ENCODE data around the gene WNT16.
"Not testable (repeated sequence)": the region's sequence is repeated elsewhere in the genome, so short reads cannot be mapped to it uniquely, and the experiment has no call there.

The WNT16 gene

GRCh38 chr7:121300685-121301420, 27.9 kb upstream of the WNT16 start:
- no peak for DNase-seq
- peaks cover 6 to 24% of the 10 kb centered on the region in 2 donors for H3K36me3 Mint-ChIP-seq

DNA sequence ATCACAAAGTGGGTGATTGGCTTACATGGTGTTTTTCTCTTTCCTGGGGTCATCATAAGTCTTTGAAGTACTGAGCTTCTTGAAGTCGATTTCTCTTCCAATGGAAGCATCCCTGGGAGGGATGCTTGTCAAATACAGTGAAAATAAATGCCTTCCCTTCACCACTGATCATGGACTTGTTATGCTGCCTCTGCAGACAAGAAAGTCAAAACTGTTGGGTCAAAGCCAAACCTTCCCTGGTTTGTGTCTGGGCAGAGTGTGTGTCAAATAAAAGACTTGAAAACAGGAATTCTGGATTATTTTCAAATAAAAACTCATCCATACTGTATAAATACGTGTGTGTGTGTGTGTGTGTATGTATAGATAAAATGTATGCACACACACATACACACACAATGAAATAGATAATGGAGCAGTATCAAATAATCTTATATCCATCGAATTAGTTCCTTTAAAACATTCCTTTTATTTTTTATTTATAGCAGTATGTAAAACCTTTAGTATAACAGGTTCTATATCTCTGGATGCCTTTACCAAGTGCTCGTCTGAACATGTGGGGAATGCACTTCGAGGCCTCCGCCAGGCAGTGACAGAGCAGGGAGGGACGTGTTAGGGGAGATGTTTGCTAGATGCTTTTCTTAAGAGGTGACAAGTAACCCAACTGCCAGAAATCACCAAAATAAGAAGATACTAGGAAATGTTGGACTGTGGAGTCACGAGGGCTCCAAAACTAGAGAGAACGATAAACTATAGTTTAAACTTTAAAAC, 27.2 kb upstream of the WNT16 start:
- Mint-ChIP-seq H3K4me3 (peak overlapping the region in 1 of 2 donors; percentile 31), H3K27me3 (no peaks in the 10 kb centered on the region), H3K9me3 (peaks cover 0 to 6% of the 10 kb centered on the region in 2 donors), H3K27ac (peak overlapping the region; percentile 79), H3K36me3 (peaks cover 11 to 29% of the 10 kb centered on the region in 2 donors), H3K4me1 (peaks cover 16 to 26% of the 10 kb centered on the region in 2 donors)
- no peak for ATAC-seq (replicated peaks)
- DNase-seq, result no peak

More at GRCh38 chr7:121300685-121301420, 27.9 kb upstream of the WNT16 start:
- no peak overlapping the region for H3K27ac Mint-ChIP-seq
- no peak for ATAC-seq (replicated peaks)
- no peak overlapping the region for H3K4me3 Mint-ChIP-seq
- H3K9me3 Mint-ChIP-seq, result peaks cover 0 to 6% of the 10 kb centered on the region in 2 donors
- H3K4me1 Mint-ChIP-seq, result peaks cover 12 to 19% of the 10 kb centered on the region in 2 donors
- H3K27me3 Mint-ChIP-seq, result no peaks in the 10 kb centered on the region

DNA sequence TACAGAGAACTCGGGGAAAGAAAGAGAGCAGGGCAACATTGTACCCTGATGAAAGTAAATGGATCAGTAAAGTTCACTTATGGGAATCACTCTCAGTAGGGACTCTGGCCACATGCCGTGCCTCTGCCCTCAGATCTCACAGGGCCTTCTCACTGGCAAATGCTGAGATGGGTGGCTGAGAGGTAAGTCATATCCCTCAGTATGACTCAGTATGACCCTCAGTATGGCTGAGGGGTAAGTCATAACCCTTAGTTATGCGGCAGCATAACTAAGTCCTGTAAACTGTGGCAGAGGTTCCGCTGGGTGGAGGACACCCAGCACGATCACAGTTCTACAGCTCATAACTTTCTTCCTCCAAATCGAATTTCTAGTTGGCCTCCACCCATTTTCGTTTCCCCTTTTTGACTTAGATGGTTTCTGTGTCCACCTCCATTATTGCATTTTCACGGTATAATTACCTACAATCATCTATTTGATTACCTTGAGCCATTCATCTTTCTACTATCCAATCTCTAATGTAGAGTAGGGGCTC, 26.5 kb upstream of the WNT16 start:
- peaks cover 12 to 34% of the 10 kb centered on the region in 2 donors for H3K36me3 Mint-ChIP-seq
- H3K4me1 Mint-ChIP-seq, result peaks cover 16 to 33% of the 10 kb centered on the region in 2 donors
- H3K27ac Mint-ChIP-seq, result peak overlapping the region; percentile 79
- ATAC-seq (replicated peaks) (peak; percentile 93 to 96), DNase-seq (peak; percentile 19)
- peaks cover 0 to 6% of the 10 kb centered on the region in 2 donors for H3K9me3 Mint-ChIP-seq
- no peak overlapping the region for H3K4me3 Mint-ChIP-seq
- no peaks in the 10 kb centered on the region for H3K27me3 Mint-ChIP-seq

DNA sequence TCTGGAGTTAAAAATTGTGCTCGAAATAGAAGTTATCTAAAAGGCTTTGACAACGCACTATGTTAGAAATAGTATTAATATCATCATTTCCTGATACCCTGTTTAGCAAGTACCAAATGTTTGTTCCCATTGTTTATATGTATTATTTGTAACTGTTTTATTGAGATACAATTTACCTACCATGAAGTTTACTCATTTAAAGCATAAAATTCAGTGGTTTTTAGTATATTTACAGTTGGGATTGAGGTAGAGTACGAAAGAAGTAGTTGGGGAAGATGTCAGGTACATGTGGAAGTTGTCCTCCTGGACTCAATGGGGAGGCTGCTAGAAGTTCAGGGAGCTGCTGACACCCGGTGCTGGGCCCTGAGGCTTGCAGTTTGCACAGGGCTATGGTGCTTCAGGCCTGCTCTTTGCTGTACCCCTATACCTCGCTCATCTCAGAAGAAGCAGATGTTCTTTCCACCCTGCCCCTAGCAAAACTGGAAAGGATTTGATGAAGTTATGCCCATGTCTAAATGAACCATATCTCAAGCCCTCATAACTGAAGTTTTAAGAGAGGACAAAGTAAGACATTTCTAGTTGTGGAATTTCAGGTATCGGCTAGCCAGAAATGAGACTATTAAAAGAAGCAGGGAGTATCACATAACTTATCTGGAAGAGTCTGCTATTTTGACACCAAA, 25.2 kb upstream of the WNT16 start:
- H3K4me1 Mint-ChIP-seq, result peaks cover 17 to 34% of the 10 kb centered on the region in 2 donors

DNA sequence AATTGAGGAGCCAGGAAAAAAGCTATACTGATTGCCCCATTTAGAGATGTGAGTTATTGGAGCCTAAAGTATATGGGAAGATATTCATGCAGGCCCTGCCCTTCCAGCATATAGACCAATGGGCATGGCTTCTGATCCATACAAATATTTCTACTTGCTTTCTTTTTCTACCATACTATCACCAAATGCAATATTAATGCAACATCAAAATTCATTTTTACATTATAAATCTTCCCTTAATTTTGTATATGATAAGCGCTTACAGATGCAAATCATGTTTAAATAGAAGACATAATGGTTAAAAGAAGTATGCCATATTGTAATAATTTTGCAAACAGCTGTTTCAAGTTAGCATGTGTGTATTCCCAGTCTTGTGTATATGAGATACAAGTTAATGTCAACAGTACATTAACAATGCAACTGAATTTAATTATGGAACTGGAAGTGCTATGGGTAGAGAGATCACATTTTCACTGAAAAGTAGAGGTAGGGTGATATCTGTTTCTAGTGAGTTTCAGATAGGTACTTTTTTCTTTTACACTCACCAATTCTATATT, 24.6 kb upstream of the WNT16 start:
- H3K27me3 Mint-ChIP-seq, result no peaks in the 10 kb centered on the region
- H3K4me1 Mint-ChIP-seq, result peaks cover 17 to 34% of the 10 kb centered on the region in 2 donors
- H3K36me3 Mint-ChIP-seq, result peaks cover 19 to 47% of the 10 kb centered on the region in 2 donors
- no peak overlapping the region for H3K4me3 Mint-ChIP-seq
- DNase-seq (no peak), ATAC-seq (replicated peaks) (no peak)
- peaks cover 0 to 6% of the 10 kb centered on the region in 2 donors for H3K9me3 Mint-ChIP-seq
- no peak overlapping the region for H3K27ac Mint-ChIP-seq

More for the DNA sequence above, 25.2 kb upstream of the WNT16 start:
- DNase-seq (no peak), ATAC-seq (replicated peaks) (no peak)
- Mint-ChIP-seq H3K27me3 (no peaks in the 10 kb centered on the region), H3K36me3 (peaks cover 15 to 41% of the 10 kb centered on the region in 2 donors), H3K9me3 (peaks cover 0 to 6% of the 10 kb centered on the region in 2 donors), H3K27ac (no peak overlapping the region), H3K4me3 (no peak overlapping the region)

- peaks cover 20 to 54% of the 10 kb centered on the region in 2 donors for H3K36me3 Mint-ChIP-seq
- H3K27me3 Mint-ChIP-seq, result no peaks in the 10 kb centered on the region
- no peak overlapping the region for H3K4me3 Mint-ChIP-seq
- H3K4me1 Mint-ChIP-seq, result peaks cover 17 to 34% of the 10 kb centered on the region in 2 donors
- peaks cover 4 to 6% of the 10 kb centered on the region in 2 donors for H3K9me3 Mint-ChIP-seq
- ATAC-seq (replicated peaks) (no peak), DNase-seq (no peak)
- no peak overlapping the region for H3K27ac Mint-ChIP-seq
Measured at GRCh38 chr7:121305109-121305508, 23.7 kb upstream of the WNT16 start.

GRCh38 chr7:121306565-121306964, 22.2 kb upstream of the WNT16 start:
- Mint-ChIP-seq H3K36me3 (peaks cover 28 to 62% of the 10 kb centered on the region in 2 donors), H3K27ac (no peak overlapping the region), H3K4me1 (peaks cover 15 to 30% of the 10 kb centered on the region in 2 donors), H3K9me3 (peaks cover 9 to 13% of the 10 kb centered on the region in 2 donors), H3K4me3 (no peak overlapping the region), H3K27me3 (no peaks in the 10 kb centered on the region)
- ATAC-seq (replicated peaks), result no peak
- no peak for DNase-seq

DNA sequence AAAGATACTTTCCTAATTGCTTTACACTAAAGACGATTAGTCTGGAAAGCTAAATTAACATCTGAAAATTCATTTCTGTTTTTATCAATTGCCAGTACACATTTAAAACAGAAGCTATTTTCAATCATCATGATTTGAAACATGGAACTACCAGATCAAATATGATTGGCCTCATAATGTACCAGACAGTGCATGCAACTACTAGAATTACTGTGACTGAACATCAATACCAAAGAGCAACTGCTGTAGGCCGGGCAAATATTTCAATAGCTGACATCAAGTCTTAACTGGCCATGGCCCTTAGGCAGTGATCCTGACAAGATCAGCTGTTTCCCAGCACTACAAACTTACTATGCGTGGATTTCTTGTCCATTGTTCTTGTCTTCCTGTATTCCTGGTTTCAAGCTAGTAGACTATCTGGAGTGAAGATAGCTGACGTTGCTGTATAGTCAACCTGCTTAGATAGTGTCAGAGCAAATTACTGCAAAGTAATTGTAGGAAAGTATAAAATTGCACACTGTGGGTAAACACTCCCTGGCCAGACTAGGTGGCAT, 21.7 kb upstream of the WNT16 start:
- H3K4me1 Mint-ChIP-seq, result peaks cover 12 to 24% of the 10 kb centered on the region in 2 donors

DNA sequence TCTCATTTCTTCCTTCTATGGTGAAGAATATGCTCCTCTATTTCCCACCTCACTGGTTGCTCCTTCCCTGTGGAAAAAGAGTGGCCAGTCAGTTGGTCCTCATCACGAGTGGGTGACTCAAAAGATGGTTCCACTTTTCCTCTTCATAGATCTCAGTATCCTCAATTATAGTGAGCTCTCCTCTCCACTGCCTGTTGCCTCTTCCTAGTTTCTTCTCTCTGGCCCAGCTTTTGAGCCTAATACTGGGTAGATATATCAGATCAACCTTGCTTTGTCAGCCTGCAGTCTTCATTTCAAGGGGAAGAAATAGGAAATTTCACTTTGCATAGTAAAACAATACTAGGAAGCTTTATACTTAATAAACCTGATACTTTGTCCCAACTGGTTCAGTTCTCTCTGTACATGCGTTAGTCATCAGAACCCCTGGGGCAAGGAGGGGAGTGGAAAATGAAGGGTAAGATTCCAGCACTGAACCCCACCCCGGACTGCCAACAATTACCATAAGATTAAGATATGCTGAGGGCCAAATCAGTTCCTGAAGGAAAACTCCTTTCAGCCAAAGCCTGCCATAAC, 15.5 kb upstream of the WNT16 start:
- Mint-ChIP-seq H3K36me3 (peaks cover 30 to 50% of the 10 kb centered on the region in 2 donors), H3K4me3 (peak overlapping the region; percentile 2 to 56), H3K9me3 (peaks cover 11 to 13% of the 10 kb centered on the region in 2 donors), H3K4me1 (peaks cover 26 to 35% of the 10 kb centered on the region in 2 donors), H3K27ac (peak overlapping the region; percentile 81), H3K27me3 (no peaks in the 10 kb centered on the region)
- ATAC-seq (replicated peaks) (peak; percentile 34 to 52), DNase-seq (no peak)

More for the DNA sequence above, 21.7 kb upstream of the WNT16 start:
- no peaks in the 10 kb centered on the region for H3K27me3 Mint-ChIP-seq
- no peak overlapping the region for H3K27ac Mint-ChIP-seq
- no peak overlapping the region for H3K4me3 Mint-ChIP-seq
- DNase-seq (no peak), ATAC-seq (replicated peaks) (peak in 1 of 2 donors; percentile 28)
- peaks cover 28 to 59% of the 10 kb centered on the region in 2 donors for H3K36me3 Mint-ChIP-seq
- peaks cover 9 to 13% of the 10 kb centered on the region in 2 donors for H3K9me3 Mint-ChIP-seq

GRCh38 chr7:121313793-121314676, 14.8 kb upstream of the WNT16 start:
- Mint-ChIP-seq H3K27me3 (no peaks in the 10 kb centered on the region), H3K4me1 (peaks cover 28 to 39% of the 10 kb centered on the region in 2 donors), H3K36me3 (peaks cover 26 to 45% of the 10 kb centered on the region in 2 donors), H3K27ac (peak overlapping the region; percentile 48), H3K4me3 (peak overlapping the region in 1 of 2 donors; percentile 56), H3K9me3 (peaks cover 11 to 13% of the 10 kb centered on the region in 2 donors)
- DNase-seq, result no peak
- ATAC-seq (replicated peaks), result peak; percentile 61 to 72

GRCh38 chr7:121315170-121315569, 13.6 kb upstream of the WNT16 start:
- not testable (repeated sequence) for DNase-seq; H3K27ac Mint-ChIP-seq; H3K27me3 Mint-ChIP-seq; ATAC-seq (replicated peaks); H3K4me3 Mint-ChIP-seq
- Mint-ChIP-seq H3K9me3 (peaks cover 8 to 11% of the 10 kb centered on the region in 2 donors), H3K4me1 (peaks cover 28 to 42% of the 10 kb centered on the region in 2 donors), H3K36me3 (peaks cover 23 to 36% of the 10 kb centered on the region in 2 donors)

DNA sequence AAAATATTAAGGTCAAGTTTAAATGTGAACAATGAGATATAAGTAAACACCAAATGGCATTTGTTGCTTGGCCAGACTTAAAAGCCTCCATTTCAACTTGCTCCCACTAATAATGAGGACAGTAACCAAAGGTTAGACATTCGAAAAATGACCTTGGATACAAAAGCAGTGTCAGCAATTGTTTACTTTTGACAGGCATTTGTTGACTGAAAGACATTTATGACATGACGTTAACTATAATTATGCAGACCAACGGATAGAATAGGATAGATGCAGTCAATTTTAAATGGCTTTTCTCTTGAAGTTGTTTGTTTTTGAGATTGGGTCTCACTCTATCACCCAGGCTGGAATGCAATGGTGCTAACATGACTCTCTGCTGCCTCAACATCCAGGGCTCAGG, 6.3 kb upstream of the WNT16 start:
- no peak overlapping the region for H3K4me3 Mint-ChIP-seq
- H3K9me3 Mint-ChIP-seq, result no peaks in the 10 kb centered on the region
- no peaks in the 10 kb centered on the region for H3K27me3 Mint-ChIP-seq
- peaks cover 11 to 21% of the 10 kb centered on the region in 2 donors for H3K4me1 Mint-ChIP-seq
- peaks cover 10 to 20% of the 10 kb centered on the region in 2 donors for H3K36me3 Mint-ChIP-seq
- ATAC-seq (replicated peaks), result no peak
- no peak overlapping the region for H3K27ac Mint-ChIP-seq
- DNase-seq, result no peak
